GM12892 (cell line): Measurements from ENCODE around the gene DIDO1.

Experiments used
- POLR2A ChIP-seq: IDR thresholded peaks from 2 replicates; pipeline ENCODE4 v1.6.1; 2011; ENCODE audit warnings: low read depth, low read length, control low read depth
- POLR2AphosphoS5 ChIP-seq: IDR thresholded peaks from 2 replicates; pipeline ENCODE4 v1.6.1; 2011; ENCODE audit warnings: low read depth, low read length, control low read depth
- TAF1 ChIP-seq: IDR thresholded peaks from 2 replicates; pipeline ENCODE4 v1.6.1; 2011; ENCODE audit warnings: low read depth, mild to moderate bottlenecking, control low read depth, low read length, borderline replicate concordance

DNA sequence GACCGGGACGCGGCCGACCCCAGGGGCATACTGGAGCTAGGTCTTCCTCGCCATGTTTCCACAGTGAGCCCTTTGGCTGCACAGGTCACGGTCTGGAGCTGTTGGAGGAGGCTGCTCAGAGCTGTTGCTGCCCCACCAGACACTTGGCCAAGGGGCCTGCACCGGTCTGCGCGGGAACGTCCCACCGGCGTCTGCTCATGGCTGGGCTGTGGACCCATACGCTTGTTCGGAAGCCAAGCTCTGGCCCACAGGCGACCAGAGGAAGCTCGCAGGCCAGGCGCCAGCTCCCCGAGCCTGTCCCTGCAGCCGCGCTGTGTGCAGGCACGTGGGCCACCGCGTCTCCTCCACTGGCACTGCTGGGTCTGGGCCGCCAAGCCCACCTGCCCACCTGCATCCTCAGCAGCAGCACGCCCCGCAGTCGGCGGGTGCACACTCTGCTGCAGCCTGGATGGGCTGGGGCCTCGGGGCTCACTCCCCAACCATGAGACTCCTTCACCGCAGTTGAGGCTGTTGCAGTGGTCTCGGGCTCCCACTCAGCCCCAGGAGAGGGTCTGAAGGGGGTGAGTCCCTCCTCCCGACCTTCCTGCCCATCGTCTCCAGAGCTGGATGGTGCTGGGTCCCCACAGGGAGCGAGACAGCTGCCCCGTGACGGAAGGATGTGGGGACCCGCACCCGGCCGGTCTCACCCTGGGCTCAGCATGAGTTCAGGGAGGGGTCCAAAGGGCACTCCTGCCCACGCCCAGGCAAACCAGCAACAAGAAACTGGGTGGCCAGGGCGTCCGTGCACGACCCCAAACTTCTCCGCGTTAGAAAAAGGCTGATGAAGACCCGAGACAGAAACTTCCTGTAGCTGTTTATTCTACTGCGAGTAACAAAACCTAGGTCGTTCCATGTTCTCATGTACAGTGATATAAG lies 49.1 kb downstream of the DIDO1 start:
- TF ChIP-seq POLR2AphosphoS5: no peak
- TF ChIP-seq TAF1: no peak
- no peak for TF ChIP-seq POLR2A
